K562 (cell line): ENCODE data around the gene MYL5.

Experiments used
- ARNT ChIP-seq, 2 experiments: fragments of 450-650 bp; IDR thresholded peaks; 2 replicates each; pipeline ENCODE4 v1.6.1; 2016; ENCODE audit warnings: mild to moderate bottlenecking in 1 of 2
- CTCF ChIP-seq, 3 experiments: IDR thresholded peaks in 2 of 3; conservative IDR thresholded peaks in 1 of 3; 2 replicates each; pipeline ENCODE4 v1.5.1; 2011 to 2012; ENCODE audit warnings: low read length in 3 of 3, mild to moderate bottlenecking in 3 of 3, control low read depth in 2 of 3, improper control_type of control experiment in 1 of 3, inconsistent platforms in 1 of 3, low read depth in 1 of 3, mixed read lengths in 1 of 3, moderate library complexity in 1 of 3; ENCODE audit not compliant: insufficient read depth in 2 of 3
- DMBX1 ChIP-seq: fragments of 250-450 bp; sonication (Bioruptor Pico); IDR thresholded peaks from 2 replicates; pipeline ENCODE4 v1.8.0; 2022; ENCODE audit warnings: inconsistent platforms, mild to moderate bottlenecking, moderate library complexity, borderline replicate concordance
- HCFC1 ChIP-seq: IDR thresholded peaks from 2 replicates; pipeline ENCODE4 v1.6.1; 2012; ENCODE audit warnings: low read depth, low read length, improper control_type of control experiment
- RFX5 ChIP-seq: IDR thresholded peaks from 2 replicates; pipeline ENCODE4 v1.6.1; 2011; ENCODE audit warnings: low read depth, mild to moderate bottlenecking, improper control_type of control experiment, low read length
- TCF7L2 ChIP-seq: fragments of 150-350 bp; IDR thresholded peaks from 2 replicates; pipeline ENCODE4 v1.6.1; 2016; ENCODE audit warnings: low read depth, mild to moderate bottlenecking, low read length, moderate library complexity
- TEAD4 ChIP-seq, 2 experiments: sonication (generic) in 1 of 2; formaldehyde crosslinking in 1 of 2; IDR thresholded peaks; 2 replicates each; pipeline versions ENCODE4 v1.6.1 to v1.8.0; 2012 to 2022; ENCODE audit warnings: borderline replicate concordance in 1 of 2, inconsistent platforms in 1 of 2, low read length in 1 of 2, mild to moderate bottlenecking in 1 of 2, missing genetic modification reagents in 1 of 2
- TRIM28 ChIP-seq: fragments of 450-650 bp; IDR thresholded peaks from 2 replicates; pipeline ENCODE4 v1.6.1; 2017
- WHSC1 ChIP-seq: IDR thresholded peaks from one replicate; pipeline ENCODE4 v1.6.1; 2012; ENCODE audit warnings: low read length, control low read depth, inconsistent platforms

GRCh38 chr4:632196-632790 is 42.0 kb upstream of the MYL5 start:
- TF ChIP-seq CTCF (IDR thresholded peaks at IDR 0.05 in 2 of 3, conservative IDR thresholded peaks at IDR 0.05 in 1 of 3; ENCODE audit: insufficient read depth in 2 of 3, low read depth in 1 of 3, low read length in 3 of 3) (no peak), TEAD4 (IDR thresholded peaks at IDR 0.05; ENCODE audit: low read length) (no peak), TEAD4 (CRISPR knock-in tag; IDR thresholded peaks at IDR 0.05; ENCODE audit: borderline replicate concordance) (no peak), HCFC1 (no peak), TRIM28 (no peak), RFX5 (no peak), WHSC1 (no peak), DMBX1 (CRISPR knock-in tag) (no peak), TCF7L2 (no peak), ARNT (IDR thresholded peaks at IDR 0.05) (no peak)
